Gastrocnemius medialis (tissue), 4 donors: ENCODE measurements around the gene VPS35L.

Experiments used
- POLR2A ChIP-seq, 2 donors: fragments of 450-650 bp; IDR thresholded peaks; one replicate each; pipeline ENCODE4 v1.6.1; 2017; ENCODE audit warnings: antibody characterized with exemption in 2 of 2, mild to moderate bottlenecking in 2 of 2, moderate library complexity in 2 of 2
- TF ChIP-seq, protein P1 (sequence below), 5 experiments: fragments of 450-650 bp in 3 of 5; fragments of 200-600 bp in 2 of 5; sonication (generic) in 2 of 5; IDR thresholded peaks in 4 of 5; conservative IDR thresholded peaks in 1 of 5; 1 replicate in 4 of 5; 2 replicates in 1 of 5; pipeline ENCODE4 v1.5.1; 2016 to 2019; ENCODE audit warnings: antibody characterized with exemption in 5 of 5, mild to moderate bottlenecking in 3 of 5, moderate library complexity in 3 of 5

DNA sequence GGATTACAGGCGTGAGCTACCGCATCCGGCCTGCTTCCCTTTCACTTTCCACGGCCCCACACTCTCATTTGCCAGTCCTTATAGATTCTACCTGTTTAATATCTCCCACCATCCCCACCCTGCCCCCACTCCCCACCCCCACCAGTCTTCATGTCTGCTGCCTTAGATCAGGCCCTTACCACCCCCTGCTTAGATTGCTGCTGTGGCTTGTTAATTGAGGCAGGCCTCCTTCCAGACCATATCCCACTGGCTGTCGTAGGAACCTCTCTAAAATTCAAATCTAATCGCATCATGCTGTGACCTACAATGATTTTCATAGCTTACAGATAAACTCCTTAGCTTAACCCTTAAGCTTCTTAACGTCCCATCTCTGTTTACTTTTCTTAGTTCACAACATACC lies 167.5 kb downstream of the VPS35L start:
- no peak for TF ChIP-seq POLR2A (IDR thresholded peaks at IDR 0.05)
- TF ChIP-seq, protein P1, sequence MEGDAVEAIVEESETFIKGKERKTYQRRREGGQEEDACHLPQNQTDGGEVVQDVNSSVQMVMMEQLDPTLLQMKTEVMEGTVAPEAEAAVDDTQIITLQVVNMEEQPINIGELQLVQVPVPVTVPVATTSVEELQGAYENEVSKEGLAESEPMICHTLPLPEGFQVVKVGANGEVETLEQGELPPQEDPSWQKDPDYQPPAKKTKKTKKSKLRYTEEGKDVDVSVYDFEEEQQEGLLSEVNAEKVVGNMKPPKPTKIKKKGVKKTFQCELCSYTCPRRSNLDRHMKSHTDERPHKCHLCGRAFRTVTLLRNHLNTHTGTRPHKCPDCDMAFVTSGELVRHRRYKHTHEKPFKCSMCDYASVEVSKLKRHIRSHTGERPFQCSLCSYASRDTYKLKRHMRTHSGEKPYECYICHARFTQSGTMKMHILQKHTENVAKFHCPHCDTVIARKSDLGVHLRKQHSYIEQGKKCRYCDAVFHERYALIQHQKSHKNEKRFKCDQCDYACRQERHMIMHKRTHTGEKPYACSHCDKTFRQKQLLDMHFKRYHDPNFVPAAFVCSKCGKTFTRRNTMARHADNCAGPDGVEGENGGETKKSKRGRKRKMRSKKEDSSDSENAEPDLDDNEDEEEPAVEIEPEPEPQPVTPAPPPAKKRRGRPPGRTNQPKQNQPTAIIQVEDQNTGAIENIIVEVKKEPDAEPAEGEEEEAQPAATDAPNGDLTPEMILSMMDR (IDR thresholded peaks at IDR 0.05 in 4 of 5, conservative IDR thresholded peaks at IDR 0.05 in 1 of 5) = no peak
